Cardiac muscle cell (in vitro differentiated cells and primary cell): ENCODE data around the gene TXNDC11. TPM values are rescaled to one million over a fixed set of nuclear protein-coding genes. Genes with fewer than 3 reads are reported as not detected.
A peak's percentile ranks its signal among the peaks of the same experiment; 100 is the strongest.

Experiments
- DNase-seq, 2 donors: peaks; one replicate each; pipeline versions ENCODE4 v3.0.0 to v3.0.0-alpha.2; 2010 to 2017; ENCODE audit warnings: low read depth in 1 of 2, low spot score in 1 of 2
- H3K27ac ChIP-seq: fragments of 200-600 bp; sonication (generic); 2 replicates; pipeline ENCODE4 v1.5.1; 2016
- H3K27me3 ChIP-seq: fragments of 200-600 bp; sonication (generic); 2 replicates; pipeline ENCODE4 v1.6.0; 2016; ENCODE audit warnings: control low read depth
- H3K36me3 ChIP-seq: fragments of 200-600 bp; sonication (generic); 2 replicates; pipeline ENCODE4 v1.5.1; 2016; ENCODE audit warnings: control low read depth
- H3K4me1 ChIP-seq: fragments of 200-600 bp; sonication (generic); 2 replicates; pipeline ENCODE4 v1.8.1; 2017; ENCODE audit warnings: low read depth, mild to moderate bottlenecking, mixed run types
- H3K4me3 ChIP-seq: fragments of 200-600 bp; sonication (generic); 2 replicates; pipeline ENCODE4 v1.5.1; 2016; ENCODE audit warnings: mild to moderate bottlenecking
- H3K9me3 ChIP-seq: fragments of 200-600 bp; sonication (generic); 2 replicates; pipeline ENCODE4 v1.5.1; 2017; ENCODE audit warnings: low read depth, mild to moderate bottlenecking, control low read depth
- CTCF ChIP-seq: IDR thresholded peaks from 2 replicates; pipeline ENCODE4 v1.5.1; 2012; ENCODE audit warnings: low read depth, mild to moderate bottlenecking, low read length
- polyA plus RNA-seq: library from polyadenylated mRNA; unstranded; fragments of >200 nt; fragmentation: Nextera tagmentation; extraction: Ambion mirVana; gene quantifications from 2 replicates; pipeline ENCODE4 v1.2.1, GENCODE V29; 2016
- total RNA-seq: library from RNA; depleted of rRNA; stranded (reverse); fragments of >200 nt; gene quantifications from 2 replicates; pipeline ENCODE4 v1.2.3, GENCODE V29; 2016

TXNDC11 gene
- total and polyA plus RNA-seq, 2 experiments from 2014 or later: 26.6 to 43.0 TPM

- no peak for DNase-seq
- H3K27ac ChIP-seq: no peak overlapping the region
- TF ChIP-seq CTCF: no peak
- H3K27me3 ChIP-seq: no peaks in the 10 kb centered on the region
- no peak overlapping the region for H3K4me3 ChIP-seq
- no peaks in the 10 kb centered on the region for H3K9me3 ChIP-seq
- H3K36me3 ChIP-seq: peaks cover 12% of the 10 kb centered on the region
- peaks cover 39% of the 10 kb centered on the region for H3K4me1 ChIP-seq
These were observed 3.7 kb downstream of the TXNDC11 start for GRCh38 chr16:11738742-11739544.

GRCh38 chr16:11737713-11738112 is 4.9 kb downstream of the TXNDC11 start:
- DNase-seq: no peak
- peaks cover 41% of the 10 kb centered on the region for H3K4me1 ChIP-seq
- H3K9me3 ChIP-seq: no peaks in the 10 kb centered on the region
- H3K36me3 ChIP-seq: peaks cover 12% of the 10 kb centered on the region
- no peak overlapping the region for H3K27ac ChIP-seq
- H3K4me3 ChIP-seq: no peak overlapping the region
- no peaks in the 10 kb centered on the region for H3K27me3 ChIP-seq
- TF ChIP-seq CTCF: no peak

GRCh38 chr16:11736903-11737302 is 5.8 kb downstream of the TXNDC11 start:
- Histone ChIP-seq H3K27ac (peak overlapping the region; percentile 76), H3K4me1 (peaks cover 41% of the 10 kb centered on the region), H3K9me3 (no peaks in the 10 kb centered on the region), H3K36me3 (peaks cover 16% of the 10 kb centered on the region), H3K4me3 (no peak overlapping the region), H3K27me3 (no peaks in the 10 kb centered on the region)
- no peak for TF ChIP-seq CTCF
- no peak for DNase-seq

- peaks cover 34% of the 10 kb centered on the region for H3K4me1 ChIP-seq
- H3K4me3 ChIP-seq: no peak overlapping the region
- H3K36me3 ChIP-seq: peaks cover 16% of the 10 kb centered on the region
- no peaks in the 10 kb centered on the region for H3K9me3 ChIP-seq
- H3K27ac ChIP-seq: peak overlapping the region; percentile 76
- no peaks in the 10 kb centered on the region for H3K27me3 ChIP-seq
- no peak for DNase-seq
- no peak for TF ChIP-seq CTCF
These were observed 6.9 kb downstream of the TXNDC11 start for GRCh38 chr16:11735787-11736186.

DNA sequence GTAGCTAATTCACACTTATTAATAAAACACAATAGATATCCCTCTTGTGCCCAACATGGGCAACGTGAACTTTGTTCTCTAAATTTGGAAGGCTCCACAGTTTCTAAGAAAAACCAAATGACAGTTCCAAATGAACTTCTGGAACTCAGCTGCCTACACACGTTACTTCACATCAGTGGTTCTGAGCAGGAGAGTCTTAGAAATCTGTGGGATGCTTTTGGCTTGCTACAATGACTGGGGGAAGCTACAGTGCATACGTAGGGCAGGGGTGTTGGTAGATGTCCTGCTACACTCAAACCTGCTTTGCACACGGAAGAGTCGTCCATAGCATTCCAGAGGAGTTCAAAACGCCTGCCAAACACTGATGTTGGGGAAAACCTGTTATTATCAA is 8.0 kb downstream of the TXNDC11 start:
- Histone ChIP-seq H3K27me3 (no peaks in the 10 kb centered on the region), H3K4me1 (peaks cover 27% of the 10 kb centered on the region), H3K27ac (no peak overlapping the region), H3K36me3 (peaks cover 16% of the 10 kb centered on the region), H3K9me3 (no peaks in the 10 kb centered on the region), H3K4me3 (no peak overlapping the region)
- TF ChIP-seq CTCF: no peak
- DNase-seq: no peak
